OCI-LY3 (cell line): ENCODE measurements around the gene ENO3.

Experiments used
- H2AFZ ChIP-seq: fragments of 200-600, 300-600 bp; shearing (Covaris generic); 2 replicates; pipeline ENCODE4 v1.6.0; 2014; ENCODE audit warnings: antibody characterized with exemption, low read depth, low read length
- H3K27ac ChIP-seq: fragments of 200-600, 300-600 bp; sonication (generic); 2 replicates; pipeline ENCODE4 v1.5.1; 2014; ENCODE audit warnings: mild to moderate bottlenecking, low read length, moderate library complexity, mixed read lengths
- H3K27me3 ChIP-seq: fragments of 200-600, 300-600 bp; sonication (generic); 2 replicates; pipeline ENCODE4 v1.6.1; 2014; ENCODE audit warnings: low read depth, low read length, mixed read lengths
- H3K36me3 ChIP-seq: fragments of 200-600, 300-600 bp; sonication (generic); replicated peaks from 2 replicates; pipeline ENCODE3; 2014; ENCODE audit warnings: low read depth, low read length, mixed read lengths
- H3K4me1 ChIP-seq: fragments of 300-600, 200-600 bp; sonication (generic); 2 replicates; pipeline ENCODE4 v1.6.1; 2014; ENCODE audit warnings: low read length, mixed read lengths
- H3K4me2 ChIP-seq: fragments of 200-600, 300-600 bp; sonication (generic); 2 replicates; pipeline ENCODE4 v1.6.1; 2014; ENCODE audit warnings: low read length, mixed read lengths
- H3K4me3 ChIP-seq: fragments of 300-600, 200-600 bp; sonication (generic); 2 replicates; pipeline ENCODE4 v1.5.1; 2014; ENCODE audit warnings: antibody characterized with exemption, mild to moderate bottlenecking, low read length, moderate library complexity
- H3K79me2 ChIP-seq: fragments of 300-600, 200-600 bp; shearing (Covaris generic); 2 replicates; pipeline ENCODE4 v1.6.1; 2014; ENCODE audit warnings: mild to moderate bottlenecking, low read length, mixed read lengths
- H3K9ac ChIP-seq: fragments of 300-600, 200-600 bp; shearing (Covaris generic); 2 replicates; pipeline ENCODE4 v1.6.0; 2014; ENCODE audit warnings: mild to moderate bottlenecking, low read length, moderate library complexity
- H3K9me3 ChIP-seq: fragments of 200-600, 300-600 bp; shearing (Covaris generic); 2 replicates; pipeline ENCODE4 v1.6.1; 2014; ENCODE audit warnings: low read length, mixed read lengths; ENCODE audit not compliant: insufficient read depth
- H4K20me1 ChIP-seq: fragments of 200-600, 300-600 bp; sonication (generic); 2 replicates; pipeline ENCODE4 v1.6.1; 2016; ENCODE audit warnings: low read length, mixed read lengths; ENCODE audit not compliant: insufficient read depth
- EZH2phosphoT487 ChIP-seq: fragments of 200-600 bp; shearing (Covaris generic); IDR thresholded peaks from 2 replicates; pipeline ENCODE4 v1.6.1; 2018; ENCODE audit warnings: antibody characterized with exemption, mixed run types, low read depth
- TF ChIP-seq, protein P1 (sequence below): fragments of 200-600, 300-600 bp; sonication (generic); IDR thresholded peaks from 2 replicates; pipeline ENCODE4 v1.5.1; 2014; ENCODE audit warnings: antibody characterized with exemption, low read length, low read depth

Gene ENO3

DNA sequence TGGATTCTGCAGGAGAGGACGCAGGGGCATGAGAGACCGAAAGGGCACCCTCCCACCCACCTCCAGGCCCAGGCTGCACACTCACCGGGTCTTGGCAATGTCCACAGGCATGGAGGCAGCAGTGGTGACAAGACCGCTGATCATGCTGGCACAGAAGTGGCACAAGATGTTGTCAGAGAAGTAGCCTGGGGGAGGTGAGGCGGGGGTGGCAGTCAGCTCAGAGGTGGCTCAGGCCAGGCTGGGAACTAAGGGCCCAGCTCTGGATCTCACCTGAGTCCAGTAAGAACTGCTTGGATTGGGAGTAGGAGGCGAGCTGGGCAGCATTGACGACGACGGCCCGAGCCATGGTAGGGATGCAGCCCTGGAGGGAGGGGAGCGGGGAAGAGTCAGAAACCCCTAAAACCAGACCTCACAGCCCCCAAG is 12.8 kb upstream of the ENO3 start:
- TF ChIP-seq EZH2phosphoT487, result no peak
- TF ChIP-seq, protein P1, sequence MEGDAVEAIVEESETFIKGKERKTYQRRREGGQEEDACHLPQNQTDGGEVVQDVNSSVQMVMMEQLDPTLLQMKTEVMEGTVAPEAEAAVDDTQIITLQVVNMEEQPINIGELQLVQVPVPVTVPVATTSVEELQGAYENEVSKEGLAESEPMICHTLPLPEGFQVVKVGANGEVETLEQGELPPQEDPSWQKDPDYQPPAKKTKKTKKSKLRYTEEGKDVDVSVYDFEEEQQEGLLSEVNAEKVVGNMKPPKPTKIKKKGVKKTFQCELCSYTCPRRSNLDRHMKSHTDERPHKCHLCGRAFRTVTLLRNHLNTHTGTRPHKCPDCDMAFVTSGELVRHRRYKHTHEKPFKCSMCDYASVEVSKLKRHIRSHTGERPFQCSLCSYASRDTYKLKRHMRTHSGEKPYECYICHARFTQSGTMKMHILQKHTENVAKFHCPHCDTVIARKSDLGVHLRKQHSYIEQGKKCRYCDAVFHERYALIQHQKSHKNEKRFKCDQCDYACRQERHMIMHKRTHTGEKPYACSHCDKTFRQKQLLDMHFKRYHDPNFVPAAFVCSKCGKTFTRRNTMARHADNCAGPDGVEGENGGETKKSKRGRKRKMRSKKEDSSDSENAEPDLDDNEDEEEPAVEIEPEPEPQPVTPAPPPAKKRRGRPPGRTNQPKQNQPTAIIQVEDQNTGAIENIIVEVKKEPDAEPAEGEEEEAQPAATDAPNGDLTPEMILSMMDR, result no peak
- peaks cover 16% of the 10 kb centered on the region for H3K4me1 ChIP-seq
- peaks cover 44% of the 10 kb centered on the region for H3K79me2 ChIP-seq
- H3K4me3 ChIP-seq, result no peak overlapping the region
- no peak overlapping the region for H3K4me2 ChIP-seq
- no peak overlapping the region for H2AFZ ChIP-seq
- H3K9me3 ChIP-seq, result no peaks in the 10 kb centered on the region
- H3K27me3 ChIP-seq, result no peaks in the 10 kb centered on the region
- no peak overlapping the region for H3K27ac ChIP-seq
- H3K36me3 ChIP-seq, result peaks cover 24% of the 10 kb centered on the region
- no peaks in the 10 kb centered on the region for H4K20me1 ChIP-seq
- no peak overlapping the region for H3K9ac ChIP-seq

DNA sequence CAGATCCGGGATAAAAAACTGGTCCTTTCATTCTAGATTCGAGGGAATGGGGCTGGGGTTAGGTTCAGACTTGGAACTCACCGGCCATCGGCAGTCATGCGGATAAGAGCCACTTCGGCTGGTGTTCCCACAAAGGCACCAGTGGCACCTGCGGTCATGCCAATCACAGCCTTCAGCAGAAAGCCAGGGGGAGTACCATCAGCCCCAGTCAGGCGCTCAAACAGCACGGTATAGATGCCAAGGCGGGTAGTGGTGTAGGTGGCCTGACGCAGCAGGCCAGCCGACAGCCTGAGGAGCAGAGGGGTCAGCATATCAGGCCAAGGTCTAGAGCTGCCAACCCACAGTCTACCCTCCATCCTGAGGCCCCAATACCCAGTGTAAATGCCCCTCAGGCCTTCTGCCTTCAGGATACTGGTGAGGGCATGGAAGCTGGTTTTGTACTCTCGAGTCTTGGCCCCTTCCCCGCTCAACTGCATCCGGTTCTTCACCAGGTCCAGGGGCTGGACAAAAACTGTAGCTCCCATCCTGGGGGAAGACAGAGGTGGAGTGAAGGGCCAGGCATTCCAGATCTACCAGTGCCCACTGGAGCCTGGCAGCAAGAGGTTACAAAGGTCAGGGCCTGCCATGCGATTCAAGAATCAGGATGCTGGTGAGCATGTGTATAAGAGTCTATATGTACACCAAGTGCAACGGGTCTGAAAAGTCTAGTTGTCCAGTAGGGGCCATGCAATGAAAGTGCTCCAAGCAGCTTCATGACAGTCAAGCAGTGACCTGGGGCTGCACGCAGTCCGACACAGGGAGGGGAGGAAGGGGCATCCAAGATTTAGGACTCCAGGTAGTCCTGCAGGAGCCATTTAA is 12.0 kb upstream of the ENO3 start:
- Histone ChIP-seq H3K4me1 (peaks cover 17% of the 10 kb centered on the region), H4K20me1 (peaks cover 3% of the 10 kb centered on the region; the same call in 1 of the 2 replicates), H3K9me3 (no peaks in the 10 kb centered on the region), H2AFZ (no peak overlapping the region), H3K79me2 (peaks cover 53% of the 10 kb centered on the region), H3K4me2 (peak overlapping the region; percentile 99), H3K27me3 (no peaks in the 10 kb centered on the region), H3K27ac (peak overlapping the region; percentile 90), H3K4me3 (peak overlapping the region; percentile 98), H3K36me3 (peaks cover 29% of the 10 kb centered on the region), H3K9ac (peak overlapping the region; percentile 97)
- no peak for TF ChIP-seq EZH2phosphoT487
- TF ChIP-seq, protein P1, result no peak

DNA sequence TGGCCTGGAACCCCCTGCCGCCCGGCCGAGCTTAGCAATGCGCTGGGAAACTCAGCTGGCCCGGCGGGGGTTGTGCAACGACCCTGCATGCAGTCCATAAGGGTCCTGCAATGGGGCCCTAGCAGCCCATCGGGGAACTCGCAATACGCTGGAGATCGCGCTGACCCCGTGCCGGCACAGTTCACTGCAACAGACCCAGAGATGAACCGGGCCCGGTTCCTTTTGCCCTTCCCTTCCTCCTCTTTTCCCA is 11.4 kb upstream of the ENO3 start:
- peak overlapping the region; percentile 99 for H3K4me2 ChIP-seq
- peak overlapping the region; percentile 98 for H3K4me3 ChIP-seq
- peaks cover 7% of the 10 kb centered on the region for H4K20me1 ChIP-seq
- no peaks in the 10 kb centered on the region for H3K27me3 ChIP-seq
- peak overlapping the region; percentile 97 for H3K9ac ChIP-seq
- H3K4me1 ChIP-seq, result peaks cover 23% of the 10 kb centered on the region
- peak overlapping the region; percentile 90 for H3K27ac ChIP-seq
- TF ChIP-seq EZH2phosphoT487, result no peak
- TF ChIP-seq, protein P1, result no peak
- no peaks in the 10 kb centered on the region for H3K9me3 ChIP-seq
- H3K36me3 ChIP-seq, result peaks cover 32% of the 10 kb centered on the region
- H2AFZ ChIP-seq, result no peak overlapping the region
- peaks cover 58% of the 10 kb centered on the region for H3K79me2 ChIP-seq

DNA sequence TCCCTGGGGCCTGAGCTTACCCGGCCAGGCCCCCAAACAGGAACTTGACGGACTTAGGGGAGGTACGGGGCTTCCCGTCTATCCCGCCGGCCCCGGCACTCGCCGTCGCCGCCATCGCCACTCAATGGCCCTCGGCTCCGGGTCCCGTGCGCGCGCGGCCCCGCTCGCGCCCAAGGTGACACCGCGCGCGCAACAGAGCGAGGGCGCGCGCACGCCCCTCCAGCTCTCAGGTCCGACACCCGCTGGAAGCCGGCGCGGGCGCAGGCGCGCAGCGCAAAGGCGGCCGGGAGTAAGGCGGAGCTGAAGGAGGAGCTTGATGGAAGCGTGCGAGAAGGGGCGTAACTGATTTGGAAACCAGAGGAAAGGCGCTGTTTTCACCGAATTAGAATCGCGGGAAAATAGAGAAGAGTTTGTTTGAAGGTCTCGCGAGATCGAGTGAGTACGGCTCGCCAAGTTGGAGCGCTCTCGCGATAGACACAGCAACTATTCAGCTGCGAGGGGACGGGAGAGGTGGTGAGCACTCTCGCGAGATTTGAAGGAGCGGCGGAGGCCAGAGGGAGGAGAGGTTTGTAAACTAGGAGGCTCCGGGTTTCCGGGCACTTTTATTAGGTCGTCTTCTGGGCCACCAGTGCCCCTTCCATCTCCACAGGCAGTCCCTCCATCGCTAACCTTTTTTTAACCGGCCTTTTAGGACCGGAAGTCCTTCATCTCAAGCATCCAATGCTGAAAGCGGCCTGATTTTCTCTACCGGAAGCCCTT is 10.9 kb upstream of the ENO3 start, which contains the start of the genes RNF167 and SLC25A11:
Gene RNF167 (plus strand): TSS at position 473 of the 759 bp plus-strand sequence. CDS start 642 bp downstream, outside the sequence.
Gene SLC25A11 (minus strand): TSS at position 251 of the 759 bp plus-strand sequence. CDS start 136 bp downstream, at position 115.
- Histone ChIP-seq H3K79me2 (peaks cover 63% of the 10 kb centered on the region), H2AFZ (peak within 1 kb of the TSS; percentile 18; the same call in 1 of the 2 replicates), H3K36me3 (peaks cover 37% of the 10 kb centered on the region), H3K9me3 (no peaks in the 10 kb centered on the region), H4K20me1 (peaks cover 12% of the 10 kb centered on the region), H3K4me1 (peaks cover 28% of the 10 kb centered on the region), H3K27me3 (no peaks in the 10 kb centered on the region), H3K27ac (peak within 1 kb of the TSS; percentile 90), H3K9ac (peak within 1 kb of the TSS; percentile 97), H3K4me2 (peak within 1 kb of the TSS; percentile 99), H3K4me3 (peak within 1 kb of the TSS; percentile 98)
- TF ChIP-seq EZH2phosphoT487, result no peak
- TF ChIP-seq, protein P1, result no peak
